SK-N-SH treated with all-trans-retinoic acid at 6 μM for 48 hours (cell line): ENCODE measurements around the gene C14orf180.

Experiments
- ATAC-seq: fragments of 200-7000 bp; cut with Tn5 transposase; 3 replicates; pipeline ENCODE4 v1.9.1; 2020; ENCODE audit warnings: mild to moderate bottlenecking, moderate library complexity
- BACH2 ChIP-seq: fragments of 250-450 bp; sonication (Bioruptor Pico); IDR thresholded peaks from 2 replicates; pipeline ENCODE4 v1.9.0; 2021; ENCODE audit warnings: mild to moderate bottlenecking, borderline replicate concordance
- CSDC2 ChIP-seq: fragments of 250-450 bp; sonication (Bioruptor Pico); IDR thresholded peaks from 2 replicates; pipeline ENCODE4 v1.5.0; 2020; ENCODE audit warnings: mild to moderate bottlenecking, moderate library complexity
- OSR1 ChIP-seq: fragments of 250-450 bp; sonication (Bioruptor Pico); IDR thresholded peaks from 2 replicates; pipeline ENCODE4 v1.8.0; 2022; ENCODE audit warnings: moderate library complexity, mild to moderate bottlenecking, inconsistent platforms
- PPARA ChIP-seq: fragments of 250-450 bp; sonication (Bioruptor Pico); IDR thresholded peaks from 2 replicates; pipeline ENCODE4 v1.5.0; 2020; ENCODE audit warnings: mild to moderate bottlenecking, borderline replicate concordance
- RARB ChIP-seq: fragments of 250-450 bp; sonication (Bioruptor Pico); IDR thresholded peaks from 2 replicates; pipeline ENCODE4 v1.8.0; 2021; ENCODE audit warnings: mild to moderate bottlenecking, moderate library complexity
- SNAI2 ChIP-seq: fragments of 250-450 bp; sonication (Bioruptor Pico); IDR thresholded peaks from 2 replicates; pipeline ENCODE4 v1.5.0; 2020; ENCODE audit warnings: mild to moderate bottlenecking, moderate library complexity
- TCF4 ChIP-seq: fragments of 250-450 bp; sonication (Bioruptor Pico); IDR thresholded peaks from 2 replicates; pipeline ENCODE4 v1.8.0; 2021; ENCODE audit warnings: mild to moderate bottlenecking, moderate library complexity, borderline replicate concordance
- ZC3H10 ChIP-seq: fragments of 250-450 bp; sonication (Bioruptor Pico); IDR thresholded peaks from 2 replicates; pipeline ENCODE4 v1.5.1; 2021; ENCODE audit warnings: mild to moderate bottlenecking, moderate library complexity
- ZFP3 ChIP-seq: fragments of 250-450 bp; sonication (Bioruptor Pico); IDR thresholded peaks from 2 replicates; pipeline ENCODE4 v1.5.0; 2020; ENCODE audit warnings: mild to moderate bottlenecking, moderate library complexity
- ZFP30 ChIP-seq: fragments of 450-650 bp; formaldehyde crosslinking; IDR thresholded peaks from 2 replicates; pipeline ENCODE4 v1.5.0; 2022; ENCODE audit warnings: mild to moderate bottlenecking, moderate library complexity
- ZNF565 ChIP-seq: fragments of 450-650 bp; formaldehyde crosslinking; conservative IDR thresholded peaks from 2 replicates; pipeline ENCODE4 v1.5.0; 2020; ENCODE audit warnings: low read depth, mild to moderate bottlenecking, moderate library complexity
- ZNF70 ChIP-seq: fragments of 450-650 bp; formaldehyde crosslinking; IDR thresholded peaks from 2 replicates; pipeline ENCODE4 v1.5.0; 2020; ENCODE audit warnings: mild to moderate bottlenecking, moderate library complexity
- ZNF8 ChIP-seq: fragments of 450-650 bp; formaldehyde crosslinking; IDR thresholded peaks from 2 replicates; pipeline ENCODE4 v1.5.0; 2020; ENCODE audit warnings: mild to moderate bottlenecking, moderate library complexity
- TF ChIP-seq, protein P1 (sequence below): fragments of 250-450 bp; sonication (Bioruptor Pico); IDR thresholded peaks from 2 replicates; pipeline ENCODE4 v1.5.1; 2020; ENCODE audit warnings: low read depth, mild to moderate bottlenecking, moderate library complexity
- TF ChIP-seq, protein P2 (sequence below): fragments of 250-450 bp; sonication (Bioruptor Pico); IDR thresholded peaks from 2 replicates; pipeline ENCODE4 v1.8.0; 2020; ENCODE audit warnings: mild to moderate bottlenecking, moderate library complexity, borderline replicate concordance
- TF ChIP-seq, protein P3 (sequence below): fragments of 250-450 bp; sonication (Bioruptor Pico); IDR thresholded peaks from 2 replicates; pipeline ENCODE4 v1.5.0; 2020; ENCODE audit warnings: mild to moderate bottlenecking, moderate library complexity
- TF ChIP-seq, protein P4 (sequence below): fragments of 250-450 bp; sonication (Bioruptor Pico); IDR thresholded peaks from 2 replicates; pipeline ENCODE4 v1.5.1; 2021; ENCODE audit warnings: mild to moderate bottlenecking, moderate library complexity

C14orf180 gene

DNA sequence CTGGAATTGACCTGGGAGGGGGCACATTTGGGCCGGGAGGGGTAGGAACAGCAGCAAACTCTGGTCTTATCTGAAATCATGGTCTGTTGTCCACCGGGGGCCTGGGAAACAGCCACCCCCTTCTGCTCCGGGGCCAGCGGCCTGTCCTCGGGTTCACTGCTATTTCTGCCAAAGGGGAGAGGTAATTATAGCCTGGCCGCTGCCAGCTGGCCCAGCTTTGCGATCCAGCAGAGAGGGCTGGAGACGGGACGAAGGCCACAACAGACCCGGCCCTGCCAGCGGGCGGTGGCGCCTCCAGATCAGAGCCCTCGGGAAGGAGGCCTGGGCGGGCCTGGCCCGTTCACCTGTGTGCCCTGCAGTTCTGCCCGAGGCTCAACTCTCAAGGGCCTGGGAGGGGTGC is at the start of gene C14orf180:
Gene C14orf180, plus strand, starts transcription at position 258 of the 400 bp plus-strand sequence. CDS start 6,667 bp downstream, outside the sequence.
- no peak for ATAC-seq
- TF ChIP-seq BACH2 (no peak), ZFP30 (CRISPR knock-in tag) (no peak), RARB (CRISPR knock-in tag) (no peak), ZFP3 (CRISPR knock-in tag) (no peak), SNAI2 (CRISPR knock-in tag) (no peak), ZNF565 (CRISPR knock-in tag) (no peak)
- TF ChIP-seq, protein P1, sequence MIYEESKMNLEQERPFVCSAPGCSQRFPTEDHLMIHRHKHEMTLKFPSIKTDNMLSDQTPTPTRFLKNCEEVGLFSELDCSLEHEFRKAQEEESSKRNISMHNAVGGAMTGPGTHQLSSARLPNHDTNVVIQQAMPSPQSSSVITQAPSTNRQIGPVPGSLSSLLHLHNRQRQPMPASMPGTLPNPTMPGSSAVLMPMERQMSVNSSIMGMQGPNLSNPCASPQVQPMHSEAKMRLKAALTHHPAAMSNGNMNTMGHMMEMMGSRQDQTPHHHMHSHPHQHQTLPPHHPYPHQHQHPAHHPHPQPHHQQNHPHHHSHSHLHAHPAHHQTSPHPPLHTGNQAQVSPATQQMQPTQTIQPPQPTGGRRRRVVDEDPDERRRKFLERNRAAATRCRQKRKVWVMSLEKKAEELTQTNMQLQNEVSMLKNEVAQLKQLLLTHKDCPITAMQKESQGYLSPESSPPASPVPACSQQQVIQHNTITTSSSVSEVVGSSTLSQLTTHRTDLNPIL (CRISPR knock-in tag), result no peak
- TF ChIP-seq, protein P2, sequence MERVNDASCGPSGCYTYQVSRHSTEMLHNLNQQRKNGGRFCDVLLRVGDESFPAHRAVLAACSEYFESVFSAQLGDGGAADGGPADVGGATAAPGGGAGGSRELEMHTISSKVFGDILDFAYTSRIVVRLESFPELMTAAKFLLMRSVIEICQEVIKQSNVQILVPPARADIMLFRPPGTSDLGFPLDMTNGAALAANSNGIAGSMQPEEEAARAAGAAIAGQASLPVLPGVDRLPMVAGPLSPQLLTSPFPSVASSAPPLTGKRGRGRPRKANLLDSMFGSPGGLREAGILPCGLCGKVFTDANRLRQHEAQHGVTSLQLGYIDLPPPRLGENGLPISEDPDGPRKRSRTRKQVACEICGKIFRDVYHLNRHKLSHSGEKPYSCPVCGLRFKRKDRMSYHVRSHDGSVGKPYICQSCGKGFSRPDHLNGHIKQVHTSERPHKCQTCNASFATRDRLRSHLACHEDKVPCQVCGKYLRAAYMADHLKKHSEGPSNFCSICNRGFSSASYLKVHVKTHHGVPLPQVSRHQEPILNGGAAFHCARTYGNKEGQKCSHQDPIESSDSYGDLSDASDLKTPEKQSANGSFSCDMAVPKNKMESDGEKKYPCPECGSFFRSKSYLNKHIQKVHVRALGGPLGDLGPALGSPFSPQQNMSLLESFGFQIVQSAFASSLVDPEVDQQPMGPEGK, result no peak

DNA sequence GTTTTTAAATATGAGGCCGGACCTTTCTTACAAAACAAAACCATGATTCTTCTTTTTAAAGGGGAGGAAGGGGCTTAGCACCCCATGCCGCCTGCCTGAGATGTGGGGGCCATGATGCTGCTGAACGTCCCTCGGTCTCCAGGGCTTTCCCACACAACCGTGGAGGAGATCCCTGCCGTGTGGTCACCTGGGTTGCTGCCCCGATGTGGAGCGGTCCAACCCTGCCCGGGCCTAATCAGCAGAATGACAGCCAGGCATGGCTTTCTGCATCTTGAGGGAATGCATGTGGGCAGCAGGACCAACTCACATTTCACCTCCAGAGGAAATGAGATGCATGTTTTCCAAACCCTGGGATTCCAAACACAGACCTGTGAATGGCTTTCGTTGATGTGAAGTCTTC is 48.9 kb upstream of the C14orf180 start:
- ATAC-seq, result no peak
- TF ChIP-seq BACH2 (no peak), CSDC2 (CRISPR knock-in tag) (no peak), TCF4 (CRISPR knock-in tag) (no peak), ZNF70 (CRISPR knock-in tag) (no peak), ZFP3 (CRISPR knock-in tag) (no peak)
- TF ChIP-seq, protein P3, sequence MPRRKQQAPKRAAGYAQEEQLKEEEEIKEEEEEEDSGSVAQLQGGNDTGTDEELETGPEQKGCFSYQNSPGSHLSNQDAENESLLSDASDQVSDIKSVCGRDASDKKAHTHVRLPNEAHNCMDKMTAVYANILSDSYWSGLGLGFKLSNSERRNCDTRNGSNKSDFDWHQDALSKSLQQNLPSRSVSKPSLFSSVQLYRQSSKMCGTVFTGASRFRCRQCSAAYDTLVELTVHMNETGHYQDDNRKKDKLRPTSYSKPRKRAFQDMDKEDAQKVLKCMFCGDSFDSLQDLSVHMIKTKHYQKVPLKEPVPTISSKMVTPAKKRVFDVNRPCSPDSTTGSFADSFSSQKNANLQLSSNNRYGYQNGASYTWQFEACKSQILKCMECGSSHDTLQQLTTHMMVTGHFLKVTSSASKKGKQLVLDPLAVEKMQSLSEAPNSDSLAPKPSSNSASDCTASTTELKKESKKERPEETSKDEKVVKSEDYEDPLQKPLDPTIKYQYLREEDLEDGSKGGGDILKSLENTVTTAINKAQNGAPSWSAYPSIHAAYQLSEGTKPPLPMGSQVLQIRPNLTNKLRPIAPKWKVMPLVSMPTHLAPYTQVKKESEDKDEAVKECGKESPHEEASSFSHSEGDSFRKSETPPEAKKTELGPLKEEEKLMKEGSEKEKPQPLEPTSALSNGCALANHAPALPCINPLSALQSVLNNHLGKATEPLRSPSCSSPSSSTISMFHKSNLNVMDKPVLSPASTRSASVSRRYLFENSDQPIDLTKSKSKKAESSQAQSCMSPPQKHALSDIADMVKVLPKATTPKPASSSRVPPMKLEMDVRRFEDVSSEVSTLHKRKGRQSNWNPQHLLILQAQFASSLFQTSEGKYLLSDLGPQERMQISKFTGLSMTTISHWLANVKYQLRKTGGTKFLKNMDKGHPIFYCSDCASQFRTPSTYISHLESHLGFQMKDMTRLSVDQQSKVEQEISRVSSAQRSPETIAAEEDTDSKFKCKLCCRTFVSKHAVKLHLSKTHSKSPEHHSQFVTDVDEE (CRISPR knock-in tag), result no peak

DNA sequence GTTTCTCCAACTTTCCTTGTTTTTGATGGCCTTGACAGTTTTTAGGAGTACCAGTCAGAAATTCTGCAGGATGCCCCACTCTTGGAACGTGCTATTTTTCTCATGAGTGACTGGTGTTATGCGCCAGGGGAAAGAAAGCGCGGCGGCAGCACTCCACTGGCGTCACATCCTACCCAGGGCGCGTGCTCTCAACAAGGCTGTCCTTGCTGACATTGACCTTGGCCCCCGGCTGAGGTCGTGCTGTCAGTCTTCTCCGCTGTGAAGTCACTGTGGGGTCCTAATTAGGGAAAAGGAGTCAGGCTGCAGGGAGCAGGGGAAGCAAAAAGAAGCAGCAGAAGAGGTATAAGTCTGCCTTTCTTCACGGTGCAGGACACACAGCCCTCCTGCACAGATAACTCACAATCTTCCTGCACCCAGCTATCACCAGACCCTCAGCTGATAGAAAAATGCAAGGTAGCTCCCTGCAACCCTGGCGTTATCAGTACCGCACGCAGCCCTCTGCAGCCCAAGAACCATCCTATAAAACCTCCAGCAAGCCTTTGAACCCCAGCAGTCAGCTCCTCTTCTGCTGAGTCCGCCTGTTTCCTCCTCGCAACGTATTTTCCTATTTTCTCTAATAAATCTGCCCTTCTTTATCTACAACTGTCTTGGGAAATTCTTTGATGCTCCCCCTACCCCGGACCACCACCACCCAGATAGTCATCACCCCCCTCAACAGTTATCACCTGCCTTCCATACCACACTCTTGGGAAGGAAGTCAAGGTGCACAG is 48.0 kb upstream of the C14orf180 start:
- ATAC-seq, result no peak
- TF ChIP-seq ZFP3 (CRISPR knock-in tag), result no peak
- TF ChIP-seq, protein P1 (CRISPR knock-in tag), result no peak
- TF ChIP-seq ZNF70 (CRISPR knock-in tag), result no peak
- no peak for TF ChIP-seq TCF4 (CRISPR knock-in tag)
- no peak for TF ChIP-seq ZNF565 (CRISPR knock-in tag)
- no peak for TF ChIP-seq PPARA (CRISPR knock-in tag)
- TF ChIP-seq ZC3H10 (CRISPR knock-in tag), result no peak
- TF ChIP-seq, protein P3 (CRISPR knock-in tag), result no peak
- TF ChIP-seq RARB (CRISPR knock-in tag), result no peak
- TF ChIP-seq, protein P4, sequence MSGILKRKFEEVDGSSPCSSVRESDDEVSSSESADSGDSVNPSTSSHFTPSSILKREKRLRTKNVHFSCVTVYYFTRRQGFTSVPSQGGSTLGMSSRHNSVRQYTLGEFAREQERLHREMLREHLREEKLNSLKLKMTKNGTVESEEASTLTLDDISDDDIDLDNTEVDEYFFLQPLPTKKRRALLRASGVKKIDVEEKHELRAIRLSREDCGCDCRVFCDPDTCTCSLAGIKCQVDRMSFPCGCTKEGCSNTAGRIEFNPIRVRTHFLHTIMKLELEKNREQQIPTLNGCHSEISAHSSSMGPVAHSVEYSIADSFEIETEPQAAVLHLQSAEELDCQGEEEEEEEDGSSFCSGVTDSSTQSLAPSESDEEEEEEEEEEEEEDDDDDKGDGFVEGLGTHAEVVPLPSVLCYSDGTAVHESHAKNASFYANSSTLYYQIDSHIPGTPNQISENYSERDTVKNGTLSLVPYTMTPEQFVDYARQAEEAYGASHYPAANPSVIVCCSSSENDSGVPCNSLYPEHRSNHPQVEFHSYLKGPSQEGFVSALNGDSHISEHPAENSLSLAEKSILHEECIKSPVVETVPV (CRISPR knock-in tag), result no peak
- TF ChIP-seq ZNF8 (CRISPR knock-in tag), result no peak
- no peak for TF ChIP-seq OSR1 (CRISPR knock-in tag)
- TF ChIP-seq BACH2, result no peak
- TF ChIP-seq, all 23 proteins: peak for 0
